GM10266 (cell line): ENCODE measurements around the gene FEM1C.

ENCODE experiments used
- DNase-seq: peaks from one replicate; pipeline ENCODE4 v3.0.0; 2012; ENCODE audit errors: extremely low spot score
- TF ChIP-seq, protein P1 (sequence below): IDR thresholded peaks from 2 replicates; pipeline ENCODE4 v1.5.1; 2012; ENCODE audit warnings: mild to moderate bottlenecking, low read depth; ENCODE audit not compliant: control insufficient read depth, insufficient read depth; ENCODE audit errors: missing control alignments

FEM1C gene

DNA sequence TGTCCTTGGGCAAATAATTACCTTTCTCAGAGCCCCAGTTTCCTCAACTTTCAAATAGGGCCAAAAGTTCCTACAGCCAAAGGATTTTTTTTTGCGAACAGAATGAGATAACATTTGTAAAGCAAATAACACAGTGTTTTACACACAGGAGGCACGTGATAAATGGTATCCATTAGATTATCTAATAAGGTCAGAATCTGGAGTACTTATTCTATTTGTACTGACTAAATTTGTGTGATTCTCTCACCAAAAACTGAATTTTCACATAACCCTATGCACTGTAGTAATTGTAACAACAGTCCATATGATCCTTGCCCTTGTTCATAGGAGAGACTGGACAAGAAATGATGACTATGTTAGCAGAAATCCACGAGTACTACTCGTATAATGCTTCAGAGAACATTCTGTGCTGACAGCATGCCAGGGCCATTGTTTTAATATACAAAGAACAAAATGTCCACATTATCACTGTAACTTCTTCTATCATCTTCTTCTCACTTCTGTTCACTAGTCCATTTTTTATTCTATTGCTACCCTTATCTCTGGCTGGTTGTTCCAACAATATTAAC lies 13.9 kb upstream of the FEM1C start:
- TF ChIP-seq, protein P1, sequence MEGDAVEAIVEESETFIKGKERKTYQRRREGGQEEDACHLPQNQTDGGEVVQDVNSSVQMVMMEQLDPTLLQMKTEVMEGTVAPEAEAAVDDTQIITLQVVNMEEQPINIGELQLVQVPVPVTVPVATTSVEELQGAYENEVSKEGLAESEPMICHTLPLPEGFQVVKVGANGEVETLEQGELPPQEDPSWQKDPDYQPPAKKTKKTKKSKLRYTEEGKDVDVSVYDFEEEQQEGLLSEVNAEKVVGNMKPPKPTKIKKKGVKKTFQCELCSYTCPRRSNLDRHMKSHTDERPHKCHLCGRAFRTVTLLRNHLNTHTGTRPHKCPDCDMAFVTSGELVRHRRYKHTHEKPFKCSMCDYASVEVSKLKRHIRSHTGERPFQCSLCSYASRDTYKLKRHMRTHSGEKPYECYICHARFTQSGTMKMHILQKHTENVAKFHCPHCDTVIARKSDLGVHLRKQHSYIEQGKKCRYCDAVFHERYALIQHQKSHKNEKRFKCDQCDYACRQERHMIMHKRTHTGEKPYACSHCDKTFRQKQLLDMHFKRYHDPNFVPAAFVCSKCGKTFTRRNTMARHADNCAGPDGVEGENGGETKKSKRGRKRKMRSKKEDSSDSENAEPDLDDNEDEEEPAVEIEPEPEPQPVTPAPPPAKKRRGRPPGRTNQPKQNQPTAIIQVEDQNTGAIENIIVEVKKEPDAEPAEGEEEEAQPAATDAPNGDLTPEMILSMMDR: no peak
- DNase-seq: no peak

DNA sequence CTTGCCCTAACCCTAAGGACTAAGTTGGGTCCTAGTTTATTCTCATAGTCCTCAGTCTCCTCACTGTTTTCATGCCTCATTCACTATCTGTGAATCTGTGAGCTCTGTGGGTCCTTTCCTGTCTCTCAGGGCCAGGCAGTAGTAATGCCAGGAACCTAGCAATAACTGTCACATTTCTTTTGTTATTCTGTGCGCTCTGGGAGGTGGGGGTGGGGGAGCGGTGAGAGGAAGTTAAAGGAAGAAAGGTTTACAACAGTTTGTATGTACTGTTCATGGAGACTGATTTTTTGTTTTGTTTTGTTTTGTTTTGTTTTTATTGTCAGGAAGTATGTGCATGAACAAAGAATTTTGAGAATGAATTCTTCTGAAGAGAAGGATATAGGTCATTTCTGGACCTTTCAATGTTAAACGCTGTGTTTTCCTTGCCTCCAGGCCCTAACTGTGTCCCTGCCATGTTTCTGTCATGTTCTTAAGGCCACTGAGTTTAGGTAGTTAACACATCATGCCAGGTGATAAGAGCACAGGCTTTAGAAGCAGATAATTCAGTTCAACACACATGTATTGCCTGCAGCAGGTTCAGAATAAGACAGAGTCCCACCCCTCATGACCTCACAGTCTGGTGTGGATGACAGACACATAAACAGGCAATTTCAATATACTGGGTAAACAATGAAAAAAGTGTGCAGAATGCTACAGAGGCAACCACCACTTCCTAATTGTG lies 13.3 kb upstream of the FEM1C start:
- DNase-seq: no peak
- TF ChIP-seq, protein P1: no peak

DNA sequence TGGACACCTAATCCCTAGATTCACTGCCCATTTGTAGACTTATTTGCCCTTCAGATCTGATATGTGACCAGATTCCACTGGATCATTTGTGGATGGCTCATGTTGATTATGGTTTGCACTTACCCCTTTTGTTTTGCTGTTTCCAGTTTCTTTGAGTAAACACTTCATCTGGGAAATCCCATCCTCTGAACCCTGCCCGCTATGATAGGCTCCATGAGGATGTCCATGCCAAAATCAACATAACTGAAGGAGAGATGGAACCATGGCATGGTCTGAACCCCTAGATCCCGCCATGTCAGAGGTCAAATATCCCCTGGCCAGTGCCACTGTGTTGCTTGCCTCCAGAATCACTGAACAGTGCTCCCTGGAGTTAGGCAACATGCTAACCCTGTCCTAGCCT lies 11.7 kb upstream of the FEM1C start:
- no peak for DNase-seq
- TF ChIP-seq, protein P1: no peak

DNA sequence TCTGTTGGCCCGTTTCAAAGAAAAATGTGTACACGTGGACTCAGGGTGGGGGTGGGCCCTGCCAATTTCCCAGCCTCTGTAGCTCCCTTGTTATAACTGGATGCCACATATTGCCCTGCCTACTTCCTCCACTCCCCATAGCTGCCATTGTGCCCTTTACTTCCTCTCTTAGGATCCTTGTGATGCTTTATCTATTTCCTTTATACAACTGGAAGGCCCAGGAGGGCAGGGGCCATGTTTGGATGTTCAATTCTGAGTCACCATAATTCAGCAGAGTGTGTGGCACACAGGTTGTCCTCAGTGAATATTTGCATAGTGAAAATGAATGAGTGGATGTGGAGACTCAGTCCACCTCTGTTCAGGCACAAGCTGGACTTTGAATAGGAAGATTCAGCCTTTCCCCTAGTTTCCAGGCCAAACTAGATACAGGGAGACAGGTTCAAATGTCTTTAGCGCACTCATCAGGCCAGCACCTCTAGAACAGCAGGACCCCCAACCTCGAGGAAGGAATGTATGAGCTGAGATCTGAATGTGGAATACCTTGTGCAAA lies 10.6 kb upstream of the FEM1C start:
- DNase-seq: no peak
- TF ChIP-seq, protein P1: no peak

DNA sequence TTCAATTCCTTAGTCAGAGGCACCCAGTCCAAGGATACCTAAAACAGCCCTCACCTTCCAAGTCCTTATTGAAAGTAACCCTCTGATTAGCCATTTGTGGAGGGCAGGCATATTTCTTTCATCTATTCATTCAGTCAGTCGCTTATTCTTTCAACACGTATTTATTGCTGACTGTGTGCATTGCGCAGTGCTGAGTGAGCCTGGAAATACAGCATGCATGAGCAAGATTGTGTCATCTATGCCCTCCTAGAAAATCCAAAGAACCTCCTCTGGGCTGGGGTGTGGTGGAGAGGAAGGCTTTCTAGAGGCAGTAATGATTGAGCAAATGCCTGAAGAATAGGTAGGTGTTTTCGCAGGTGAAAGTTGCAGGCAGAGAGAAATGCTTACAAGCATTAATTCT lies 8.5 kb upstream of the FEM1C start:
- DNase-seq: no peak
- TF ChIP-seq, protein P1: no peak

DNA sequence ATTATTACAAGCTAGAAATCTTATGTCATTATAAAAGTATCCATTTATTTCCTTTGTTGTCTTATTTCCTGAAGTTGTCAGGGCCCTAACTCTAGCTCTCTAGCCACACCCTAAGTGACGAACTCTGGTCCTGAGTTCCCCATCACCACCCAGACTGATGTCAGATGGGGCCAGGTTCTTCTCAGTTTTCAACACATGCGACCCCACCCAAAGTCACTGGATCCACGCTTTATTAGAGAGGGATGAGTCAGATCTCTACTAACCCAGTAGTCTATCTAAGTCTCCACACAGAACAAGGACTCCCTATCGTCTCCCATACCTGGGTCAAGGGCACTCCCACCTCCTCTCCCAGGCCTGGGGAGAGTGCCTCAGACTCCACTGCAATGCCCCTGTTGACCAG lies 6.8 kb upstream of the FEM1C start:
- TF ChIP-seq, protein P1: no peak
- no peak for DNase-seq

DNA sequence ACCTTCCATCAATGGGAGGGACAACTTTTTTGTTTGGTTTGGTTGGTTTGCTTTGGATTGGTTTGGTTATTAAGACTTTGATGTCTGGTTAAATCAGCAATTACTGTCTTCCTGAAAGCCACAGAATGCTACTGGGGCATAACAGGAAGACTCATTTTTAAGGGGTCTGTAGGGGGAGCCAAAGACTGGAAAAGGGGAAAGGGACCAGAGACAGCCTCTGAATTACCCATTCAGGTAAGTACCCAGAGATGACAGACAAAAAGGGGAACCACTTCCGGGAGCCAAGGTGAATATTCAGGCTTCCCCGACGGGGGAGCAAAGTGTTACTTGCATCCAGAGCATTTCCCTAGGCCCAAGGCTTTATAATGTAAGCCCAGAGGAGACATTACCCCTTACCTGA lies 4.6 kb upstream of the FEM1C start:
- DNase-seq: peak; percentile 52
- TF ChIP-seq, protein P1: peak; percentile 41
